Left cardiac atrium (tissue), 2 donors: ENCODE measurements around the gene CRTAP. TPM values are rescaled to one million over a fixed set of nuclear protein-coding genes. Genes with fewer than 3 reads are reported as not detected.

Source experiments
- total RNA-seq, 2 donors: library from RNA; stranded (reverse); fragmentation: NEBNext Ultra II Directional; extraction: Animal tissue kit (Norgen Biotek cat#: 25700); gene quantifications; one replicate each; pipeline ENCODE4 v1.2.1, GENCODE V29; 2021
- donor health status: DM: no; HTN: yes; CAD: no; lungs with severe emphysema.
- donor health status: DM: yes; HTN: yes; CAD: no.

Gene CRTAP
- total RNA-seq, 2 donors from 2014 or later, result 129 to 159 TPM

Other genes starting within 250 kb of the CRTAP start
- gene CCR4, start 162.4 kb upstream of the CRTAP start, total RNA-seq, result under 1 TPM; 0.16 to 0.24 TPM
- gene GLB1, start 16.9 kb upstream of the CRTAP start, total RNA-seq, result 10 to 100 TPM; 27.3 to 28.3 TPM
- 1 to 10 TPM; 6.1 to 7.2 TPM for gene TMPPE, start 16.9 kb upstream of the CRTAP start, total RNA-seq
- gene SUSD5, start 104.8 kb downstream of the CRTAP start, total RNA-seq, result under 1 TPM; 0.60 to 0.82 TPM
- gene FBXL2, start 163.4 kb downstream of the CRTAP start, total RNA-seq, result 1 to 10 TPM; 1.9 to 2.7 TPM